Loucy (cell line): ENCODE results near the gene PEX19.

Source experiments
- CTCF ChIP-seq: fragments of 200-600 bp; sonication (generic); conservative IDR thresholded peaks from 2 replicates; pipeline ENCODE4 v1.5.1; 2014; ENCODE audit warnings: mild to moderate bottlenecking, antibody characterized with exemption, low read length
- EZH2phosphoT487 ChIP-seq: fragments of 200-600 bp; IDR thresholded peaks from 2 replicates; pipeline ENCODE4 v1.6.1; 2018; ENCODE audit warnings: antibody characterized with exemption, mild to moderate bottlenecking, moderate library complexity, borderline replicate concordance

GRCh38 chr1:160308451-160309184 lies 23.7 kb upstream of the PEX19 start:
- TF ChIP-seq CTCF = no peak
- TF ChIP-seq EZH2phosphoT487 = no peak
